B cell (primary cell): ENCODE results near the gene HBM. TPM values are rescaled to one million over a fixed set of nuclear protein-coding genes. Genes with fewer than 3 reads are reported as not detected.
"Not testable (repeated sequence)": the region's sequence is repeated elsewhere in the genome, so short reads cannot be mapped to it uniquely, and the experiment has no call there.

Experiments used
- ATAC-seq: fragments of 200-7000 bp; cut with Tn5 transposase; one replicate; pipeline ENCODE4 v1.10.0; 2021; ENCODE audit warnings: low read depth, mild to moderate bottlenecking, moderate number of reproducible peaks, moderate library complexity
- CTCF ChIA-PET: fragments of 350-600 bp; sonication (Branson Sonifier 250); formaldehyde crosslinking; loops from one replicate; lab custom pipeline; 2021; ENCODE audit warnings: antibody characterized with exemption, inconsistent platforms; lab: Charles Lee
- POLR2A ChIA-PET: fragments of 350-600 bp; sonication (Branson Sonifier 250); formaldehyde crosslinking; loops from one replicate; lab custom pipeline; 2021; ENCODE audit warnings: antibody characterized with exemption; lab: Charles Lee
- DNase-seq: peaks from one replicate; pipeline ENCODE4 v3.0.0; 2013
- H2AFZ ChIP-seq: 2 replicates; pipeline ENCODE4 v1.6.1; 2012; ENCODE audit warnings: mild to moderate bottlenecking, low read depth, low read length; ENCODE audit not compliant: insufficient read depth, poor library complexity, severe bottlenecking
- H3K27ac ChIP-seq, 2 donors: 1 replicate in 1 of 2; 2 replicates in 1 of 2; pipeline ENCODE4 v1.5.1; 2012 to 2013; ENCODE audit warnings: low read length in 2 of 2, mild to moderate bottlenecking in 2 of 2, moderate library complexity in 1 of 2
- H3K27me3 ChIP-seq, 4 experiments: fragments of 200-600 bp in 1 of 4; sonication (generic) in 1 of 4; replicated peaks in 1 of 4; 1 replicate in 2 of 4; 2 replicates in 2 of 4; pipeline versions ENCODE4 v1.6.1 to v1.7.0; 2013 to 2016; ENCODE audit warnings: low read length in 3 of 4, mild to moderate bottlenecking in 2 of 4, mixed read lengths in 1 of 4, moderate library complexity in 1 of 4; ENCODE audit not compliant: insufficient read depth in 4 of 4, control insufficient read depth in 3 of 4; ENCODE audit errors: control extremely low read depth in 1 of 4
- H3K36me3 ChIP-seq, 2 experiments: replicated peaks in 1 of 2; 1 replicate in 1 of 2; 2 replicates in 1 of 2; pipeline versions ENCODE4 v1.6.1 to v1.7.1; 2013; ENCODE audit warnings: low read length in 1 of 2; ENCODE audit not compliant: insufficient read depth in 2 of 2, control insufficient read depth in 1 of 2; ENCODE audit errors: control extremely low read depth in 1 of 2, extremely low read depth in 1 of 2
- H3K4me1 ChIP-seq, 2 donors: fragments of 200-600 bp in 1 of 2; sonication (generic) in 1 of 2; 1 replicate in 1 of 2; 2 replicates in 1 of 2; pipeline versions ENCODE4 v1.5.1 to v1.6.1; 2013 to 2017; ENCODE audit warnings: low read length in 2 of 2; ENCODE audit not compliant: control insufficient read depth in 2 of 2, insufficient read depth in 2 of 2
- H3K4me2 ChIP-seq: replicated peaks from 2 replicates; pipeline ENCODE3; 2012; ENCODE audit warnings: mild to moderate bottlenecking, low read depth, low read length; ENCODE audit not compliant: poor library complexity, severe bottlenecking
- H3K4me3 ChIP-seq, 5 experiments: fragments of 200-600 bp in 1 of 5; sonication (generic) in 1 of 5; 1 replicate in 3 of 5; 2 replicates in 2 of 5; pipeline versions ENCODE4 v1.5.1 to v1.7.0; 2011 to 2016; ENCODE audit warnings: low read length in 4 of 5, mild to moderate bottlenecking in 4 of 5, low read depth in 2 of 5, control low read depth in 1 of 5, moderate library complexity in 1 of 5; ENCODE audit not compliant: insufficient read depth in 1 of 5; ENCODE audit errors: control extremely low read depth in 1 of 5, extremely low read depth in 1 of 5
- H3K79me2 ChIP-seq: fragments of 200-600 bp; sonication (generic); one replicate; pipeline ENCODE4 v1.6.0; 2016; ENCODE audit warnings: low read length; ENCODE audit not compliant: control insufficient read depth, insufficient read depth
- H3K9ac ChIP-seq: fragments of 200-600 bp; sonication (generic); 2 replicates; pipeline ENCODE4 v1.6.1; 2017; ENCODE audit warnings: mild to moderate bottlenecking, low read length, moderate library complexity
- H3K9me3 ChIP-seq, 3 donors: one replicate each; pipeline versions ENCODE4 v1.6.1 to v1.7.1; 2013; ENCODE audit warnings: low read length in 2 of 3; ENCODE audit not compliant: control insufficient read depth in 2 of 3, insufficient read depth in 1 of 3; ENCODE audit errors: control extremely low read depth in 1 of 3
- H4K20me1 ChIP-seq: 2 replicates; pipeline ENCODE4 v1.6.0; 2012; ENCODE audit warnings: mild to moderate bottlenecking, low read length; ENCODE audit not compliant: insufficient read depth, control insufficient read depth, poor library complexity, severe bottlenecking
- H3K27ac Mint-ChIP-seq: one replicate; pipeline ENCODE4 v1.8.0; 2021; ENCODE audit warnings: mixed read lengths
- H3K27me3 Mint-ChIP-seq: one replicate; pipeline ENCODE4 v1.8.0; 2021; ENCODE audit warnings: mixed read lengths
- H3K4me1 Mint-ChIP-seq: one replicate; pipeline ENCODE4 v1.8.0; 2021; ENCODE audit warnings: mixed read lengths
- H3K4me3 Mint-ChIP-seq: one replicate; pipeline ENCODE4 v1.8.0; 2021; ENCODE audit warnings: mixed read lengths
- H3K9me3 Mint-ChIP-seq: one replicate; pipeline ENCODE4 v1.8.0; 2022; ENCODE audit warnings: mixed read lengths; ENCODE audit not compliant: insufficient read depth
- CTCF ChIP-seq: fragments of 200-600 bp; IDR thresholded peaks from one replicate; pipeline ENCODE4 v1.8.0; 2022; ENCODE audit warnings: antibody characterized with exemption, mild to moderate bottlenecking
- EZH2 ChIP-seq: IDR thresholded peaks from 2 replicates; pipeline ENCODE4 v1.6.1; 2012; ENCODE audit warnings: borderline replicate concordance, low read depth, mild to moderate bottlenecking, moderate library complexity, low read length; ENCODE audit not compliant: insufficient read depth, poor library complexity, severe bottlenecking
- WGBS: methylation state at CpG from one replicate; pipeline ENCODE4 v1.1.5; 2013; ENCODE audit warnings: missing lambda C conversion rate; ENCODE audit not compliant: insufficient coverage; 5-methylcytosine and 5-hydroxymethylcytosine counted together
- intact Hi-C: fragments of 100-400 bp; cut with micrococcal nuclease; formaldehyde crosslinking; loops from one replicate; pipeline ENCODE4 v1.10.0; 2022
- polyA plus RNA-seq: library from polyadenylated mRNA; depleted of rRNA; stranded (reverse); fragments of >200 nt; gene quantifications from 2 replicates; pipeline ENCODE4 v1.2.3, GENCODE V29; 2012
- total RNA-seq, 2 donors: library from RNA; stranded (reverse); fragments of 120-200 nt in 1 of 2; gene quantifications; 1 replicate in 1 of 2; 2 replicates in 1 of 2; pipeline versions ENCODE4 v1.2.3 to v1.2.4, GENCODE V29; 2013 to 2022

Gene HBM
- total and polyA plus RNA-seq, 2 donors (not counting 1 experiment from before 2014, with no cell fraction given), result 0.64 TPM; not detected in 1

DNA sequence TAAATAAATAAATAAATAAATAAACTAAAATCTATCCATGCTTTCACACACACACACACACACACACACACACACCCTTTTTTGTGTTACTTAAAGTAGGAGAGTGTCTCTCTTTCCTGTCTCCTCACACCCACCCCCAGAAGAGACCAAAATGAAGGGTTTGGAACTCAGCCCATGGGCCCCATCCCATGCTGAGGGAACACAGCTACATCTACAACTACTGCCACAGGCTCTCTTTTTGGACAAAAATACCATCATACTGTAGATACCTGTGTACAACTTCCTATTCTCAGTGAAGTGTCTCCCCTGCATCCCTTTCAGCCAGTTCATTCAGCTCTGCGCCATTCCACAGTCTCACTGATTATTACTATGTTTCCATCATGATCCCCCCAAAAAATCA, 5.0 kb downstream of the HBM start:
- TF ChIP-seq CTCF (no peak), EZH2 (no peak)
- no peaks in the 10 kb centered on the region for H3K79me2 ChIP-seq
- H4K20me1 ChIP-seq, result no peaks in the 10 kb centered on the region
- H3K4me1 ChIP-seq, result peaks cover 9 to 14% of the 10 kb centered on the region in 2 donors
- no peak overlapping the region for H3K4me2 ChIP-seq
- no peak overlapping the region for H3K27ac Mint-ChIP-seq
- ATAC-seq (no peak), DNase-seq (no peak)
- ChIA-PET CTCF (interaction anchor here (0.6 kb wide), 1 partner anchor 92 kb away, joined by 3 read pairs; no protein-coding TSS in a partner anchor), POLR2A (no interaction called here)
- H3K4me3 ChIP-seq, result no peak overlapping the region
- peaks cover 0 to 6% (median 0%) of the 10 kb centered on the region in 3 donors for H3K9me3 ChIP-seq
- H3K9me3 Mint-ChIP-seq, result no peaks in the 10 kb centered on the region
- H2AFZ ChIP-seq, result no peak overlapping the region
- no peak overlapping the region for H3K9ac ChIP-seq
- no CpG with 5 or more reads among the region's 1 CpG for WGBS
- peaks cover 48% of the 10 kb centered on the region for H3K27me3 Mint-ChIP-seq
- no peak overlapping the region for H3K27ac ChIP-seq
- H3K36me3 ChIP-seq, result no peaks in the 10 kb centered on the region
- H3K4me1 Mint-ChIP-seq, result peaks cover 26% of the 10 kb centered on the region
- H3K4me3 Mint-ChIP-seq, result peak overlapping the region; percentile 6
- peaks cover 0 to 63% (median 20%) of the 10 kb centered on the region in 4 experiments for H3K27me3 ChIP-seq
- intact Hi-C loops, result no loop called here

GRCh38 chr16:172374-172941, 6.7 kb downstream of the HBM start, which contains the start of gene HBA2:
Gene HBA2 (plus strand): TSS chr16:172876. CDS start chr16:172913, 37 bp downstream.
- peaks cover 0 to 52% (median 13%) of the 10 kb centered on the region in 4 experiments for H3K27me3 ChIP-seq
- H3K4me1 Mint-ChIP-seq, result peaks cover 24% of the 10 kb centered on the region
- H4K20me1 ChIP-seq, H3K27ac Mint-ChIP-seq, H3K9me3 Mint-ChIP-seq, H3K4me1 ChIP-seq, POLR2A ChIA-PET, CTCF ChIA-PET, H3K36me3 ChIP-seq, H3K9me3 ChIP-seq, H3K4me2 ChIP-seq, intact Hi-C loops, H3K4me3 ChIP-seq, H2AFZ ChIP-seq, H3K27ac ChIP-seq, H3K9ac ChIP-seq, H3K79me2 ChIP-seq, DNase-seq: not testable (repeated sequence)
- WGBS, result no CpG with 5 or more reads among the region's 74 CpGs
- peaks cover 42% of the 10 kb centered on the region for H3K27me3 Mint-ChIP-seq
- ATAC-seq, result peak; percentile 48
- peak within 1 kb of the TSS; percentile 56 for H3K4me3 Mint-ChIP-seq

DNA sequence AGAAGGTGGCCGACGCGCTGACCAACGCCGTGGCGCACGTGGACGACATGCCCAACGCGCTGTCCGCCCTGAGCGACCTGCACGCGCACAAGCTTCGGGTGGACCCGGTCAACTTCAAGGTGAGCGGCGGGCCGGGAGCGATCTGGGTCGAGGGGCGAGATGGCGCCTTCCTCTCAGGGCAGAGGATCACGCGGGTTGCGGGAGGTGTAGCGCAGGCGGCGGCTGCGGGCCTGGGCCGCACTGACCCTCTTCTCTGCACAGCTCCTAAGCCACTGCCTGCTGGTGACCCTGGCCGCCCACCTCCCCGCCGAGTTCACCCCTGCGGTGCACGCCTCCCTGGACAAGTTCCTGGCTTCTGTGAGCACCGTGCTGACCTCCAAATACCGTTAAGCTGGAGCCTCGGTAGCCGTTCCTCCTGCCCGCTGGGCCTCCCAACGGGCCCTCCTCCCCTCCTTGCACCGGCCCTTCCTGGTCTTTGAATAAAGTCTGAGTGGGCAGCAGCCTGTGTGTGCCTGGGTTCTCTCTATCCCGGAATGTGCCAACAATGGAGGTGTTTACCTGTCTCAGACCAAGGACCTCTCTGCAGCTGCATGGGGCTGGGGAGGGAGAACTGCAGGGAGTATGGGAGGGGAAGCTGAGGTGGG, 7.6 kb downstream of the HBM start:
- H3K9me3 Mint-ChIP-seq, H3K4me3 ChIP-seq, H4K20me1 ChIP-seq, CTCF ChIA-PET, H3K79me2 ChIP-seq, ATAC-seq, H3K9me3 ChIP-seq, intact Hi-C loops, H3K9ac ChIP-seq, H2AFZ ChIP-seq, H3K4me2 ChIP-seq, H3K27ac Mint-ChIP-seq, H3K36me3 ChIP-seq, H3K27ac ChIP-seq, POLR2A ChIA-PET, H3K4me1 ChIP-seq: not testable (repeated sequence)
- DNase-seq, result peak; percentile 11
- H3K27me3 ChIP-seq, result peaks cover 0 to 52% (median 21%) of the 10 kb centered on the region in 4 experiments
- WGBS, result 14% methylated on average over 26 of the region's 44 CpGs
- Mint-ChIP-seq H3K27me3 (peaks cover 46% of the 10 kb centered on the region), H3K4me3 (peak overlapping the region; percentile 56), H3K4me1 (peaks cover 26% of the 10 kb centered on the region)
